Measurements from ENCODE around the gene ADK.

GRCh38 chr10:74255214-74255613 is 104.2 kb downstream of the ADK start:
- TF ChIP-seq POLR2AphosphoS5 (IDR thresholded peaks at IDR 0.05; ENCODE audit: insufficient read depth, low read depth, low read length) (no peak), EZH2 (IDR thresholded peaks at IDR 0.05; ENCODE audit: borderline replicate concordance, low read depth, low read length, severe bottlenecking) (no peak), POLR2A (IDR thresholded peaks at IDR 0.05; ENCODE audit: low read depth, low read length) (no peak), MYC (IDR thresholded peaks at IDR 0.05; ENCODE audit: low read depth, low read length) (no peak), GATA2 (IDR thresholded peaks at IDR 0.05; ENCODE audit: insufficient read depth, insufficient read length, low read depth, low read length) (no peak)
- TF ChIP-seq, protein P1, sequence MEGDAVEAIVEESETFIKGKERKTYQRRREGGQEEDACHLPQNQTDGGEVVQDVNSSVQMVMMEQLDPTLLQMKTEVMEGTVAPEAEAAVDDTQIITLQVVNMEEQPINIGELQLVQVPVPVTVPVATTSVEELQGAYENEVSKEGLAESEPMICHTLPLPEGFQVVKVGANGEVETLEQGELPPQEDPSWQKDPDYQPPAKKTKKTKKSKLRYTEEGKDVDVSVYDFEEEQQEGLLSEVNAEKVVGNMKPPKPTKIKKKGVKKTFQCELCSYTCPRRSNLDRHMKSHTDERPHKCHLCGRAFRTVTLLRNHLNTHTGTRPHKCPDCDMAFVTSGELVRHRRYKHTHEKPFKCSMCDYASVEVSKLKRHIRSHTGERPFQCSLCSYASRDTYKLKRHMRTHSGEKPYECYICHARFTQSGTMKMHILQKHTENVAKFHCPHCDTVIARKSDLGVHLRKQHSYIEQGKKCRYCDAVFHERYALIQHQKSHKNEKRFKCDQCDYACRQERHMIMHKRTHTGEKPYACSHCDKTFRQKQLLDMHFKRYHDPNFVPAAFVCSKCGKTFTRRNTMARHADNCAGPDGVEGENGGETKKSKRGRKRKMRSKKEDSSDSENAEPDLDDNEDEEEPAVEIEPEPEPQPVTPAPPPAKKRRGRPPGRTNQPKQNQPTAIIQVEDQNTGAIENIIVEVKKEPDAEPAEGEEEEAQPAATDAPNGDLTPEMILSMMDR (IDR thresholded peaks at IDR 0.05; ENCODE audit: extremely low read depth in 1 of 2, insufficient read depth in 1 of 2, low read depth in 1 of 2, low read length in 2 of 2): no peak

Measured in endothelial cell of umbilical vein (primary cell).